Tibial nerve (tissue), 4 donors: ENCODE data around the gene MAFG.

Source experiments
- EP300 ChIP-seq, 2 donors: sonication (generic); formaldehyde crosslinking; IDR thresholded peaks; one replicate each; pipeline ENCODE4 v1.6.1; 2017; ENCODE audit warnings: antibody characterized with exemption in 2 of 2, mild to moderate bottlenecking in 1 of 2
- POLR2A ChIP-seq, 2 donors: fragments of 450-650 bp; IDR thresholded peaks; one replicate each; pipeline ENCODE4 v1.6.1; 2017; ENCODE audit warnings: antibody characterized with exemption in 2 of 2, mild to moderate bottlenecking in 2 of 2, moderate library complexity in 2 of 2
- TF ChIP-seq, protein P1 (sequence below), 5 experiments: fragments of 200-600 bp in 3 of 5; fragments of 450-650 bp in 2 of 5; sonication (generic) in 3 of 5; IDR thresholded peaks; one replicate each; pipeline ENCODE4 v1.5.1; 2016 to 2019; ENCODE audit warnings: antibody characterized with exemption in 5 of 5, mild to moderate bottlenecking in 3 of 5, moderate library complexity in 2 of 5

DNA sequence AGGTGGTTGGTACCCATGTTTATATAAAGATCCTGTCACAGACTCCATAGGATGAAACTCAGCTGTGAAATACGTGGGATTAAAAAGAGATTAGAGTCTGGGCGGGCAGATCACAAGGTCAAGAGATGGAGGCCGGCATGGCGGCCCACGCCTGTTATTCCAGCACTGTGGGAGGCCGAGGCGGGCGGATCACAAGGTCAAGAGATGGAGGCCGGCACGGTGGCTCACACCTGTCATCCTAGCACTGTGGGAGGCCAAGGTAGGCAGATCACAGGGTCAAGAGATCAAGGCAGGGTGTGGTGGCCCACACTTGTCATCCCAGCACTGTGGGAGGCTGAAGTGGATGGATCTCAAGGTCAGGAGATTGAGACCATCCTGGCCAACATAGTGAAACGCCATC lies 32.1 kb downstream of the MAFG start:
- no peak for TF ChIP-seq POLR2A (IDR thresholded peaks at IDR 0.05)
- TF ChIP-seq, protein P1, sequence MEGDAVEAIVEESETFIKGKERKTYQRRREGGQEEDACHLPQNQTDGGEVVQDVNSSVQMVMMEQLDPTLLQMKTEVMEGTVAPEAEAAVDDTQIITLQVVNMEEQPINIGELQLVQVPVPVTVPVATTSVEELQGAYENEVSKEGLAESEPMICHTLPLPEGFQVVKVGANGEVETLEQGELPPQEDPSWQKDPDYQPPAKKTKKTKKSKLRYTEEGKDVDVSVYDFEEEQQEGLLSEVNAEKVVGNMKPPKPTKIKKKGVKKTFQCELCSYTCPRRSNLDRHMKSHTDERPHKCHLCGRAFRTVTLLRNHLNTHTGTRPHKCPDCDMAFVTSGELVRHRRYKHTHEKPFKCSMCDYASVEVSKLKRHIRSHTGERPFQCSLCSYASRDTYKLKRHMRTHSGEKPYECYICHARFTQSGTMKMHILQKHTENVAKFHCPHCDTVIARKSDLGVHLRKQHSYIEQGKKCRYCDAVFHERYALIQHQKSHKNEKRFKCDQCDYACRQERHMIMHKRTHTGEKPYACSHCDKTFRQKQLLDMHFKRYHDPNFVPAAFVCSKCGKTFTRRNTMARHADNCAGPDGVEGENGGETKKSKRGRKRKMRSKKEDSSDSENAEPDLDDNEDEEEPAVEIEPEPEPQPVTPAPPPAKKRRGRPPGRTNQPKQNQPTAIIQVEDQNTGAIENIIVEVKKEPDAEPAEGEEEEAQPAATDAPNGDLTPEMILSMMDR (IDR thresholded peaks at IDR 0.05) = no peak
- no peak for TF ChIP-seq EP300 (IDR thresholded peaks at IDR 0.05)
